Caco-2 (cell line): Measurements from ENCODE around the gene RAB11FIP4. TPM values are rescaled to one million over a fixed set of nuclear protein-coding genes. Genes with fewer than 3 reads are reported as not detected.

Experiments used
- BruUV-seq: library from RNA; stranded (reverse); fragments of 400-500 nt; replicated peaks from 2 replicates; lab custom pipeline; 2021; lab: Mats Ljungman, UMichigan
- CTCF ChIA-PET: fragments of 300-600 bp; sonication (Branson Sonifier 250); formaldehyde crosslinking; loops from one replicate; lab custom pipeline; 2022; ENCODE audit warnings: antibody characterized with exemption; lab: Charles Lee
- POLR2A ChIA-PET: fragments of 300-600 bp; sonication (Branson Sonifier 250); formaldehyde crosslinking; loops from one replicate; lab custom pipeline; 2022; ENCODE audit warnings: antibody characterized with exemption; lab: Charles Lee
- DNase-seq, 2 experiments: peaks; one replicate each; pipeline versions ENCODE4 v3.0.0 to v3.0.0-alpha.2; 2020 to 2022
- H3K27me3 ChIP-seq: replicated peaks from 2 replicates; pipeline ENCODE4 v1.6.0; 2011; ENCODE audit warnings: low read length; ENCODE audit not compliant: control insufficient read depth, insufficient read depth
- H3K36me3 ChIP-seq: 2 replicates; pipeline ENCODE4 v1.5.1; 2011; ENCODE audit warnings: low read length; ENCODE audit not compliant: control insufficient read depth, insufficient read depth
- H3K4me1 ChIP-seq: fragments of 250-450 bp; sonication (Bioruptor Pico); 2 replicates; pipeline ENCODE4 v1.5.1; 2020; ENCODE audit warnings: mild to moderate bottlenecking
- H3K4me3 ChIP-seq: 2 replicates; pipeline ENCODE4 v1.5.1; 2011; ENCODE audit warnings: low read depth, mild to moderate bottlenecking, control low read depth, low read length
- H3K9me3 ChIP-seq: fragments of 250-450 bp; sonication (Bioruptor Pico); 2 replicates; pipeline ENCODE4 v1.5.1; 2020; ENCODE audit warnings: mild to moderate bottlenecking, moderate library complexity
- H3K27ac Mint-ChIP-seq: one replicate; pipeline ENCODE4 v1.8.0; 2022; ENCODE audit warnings: mixed read lengths; ENCODE audit not compliant: unreplicated experiment
- H3K27me3 Mint-ChIP-seq: one replicate; pipeline ENCODE4 v1.8.0; 2022; ENCODE audit warnings: mixed read lengths; ENCODE audit not compliant: insufficient read depth, unreplicated experiment
- H3K36me3 Mint-ChIP-seq: one replicate; pipeline ENCODE4 v1.8.0; 2022; ENCODE audit warnings: mild to moderate bottlenecking, mixed read lengths; ENCODE audit not compliant: insufficient read depth, unreplicated experiment
- H3K4me1 Mint-ChIP-seq: one replicate; pipeline ENCODE4 v1.8.0; 2022; ENCODE audit warnings: low read depth, mixed read lengths; ENCODE audit not compliant: unreplicated experiment
- H3K4me3 Mint-ChIP-seq: one replicate; pipeline ENCODE4 v1.8.0; 2022; ENCODE audit warnings: mild to moderate bottlenecking, moderate library complexity, mixed read lengths; ENCODE audit not compliant: unreplicated experiment
- H3K9me3 Mint-ChIP-seq: one replicate; pipeline ENCODE4 v1.8.0; 2022; ENCODE audit warnings: mixed read lengths; ENCODE audit not compliant: unreplicated experiment
- CTCF ChIP-seq, 2 experiments: fragments of 200-600 bp in 1 of 2; IDR thresholded peaks; 1 replicate in 1 of 2; 2 replicates in 1 of 2; pipeline versions ENCODE4 v1.5.1 to v1.8.0; 2011 to 2022; ENCODE audit warnings: antibody characterized with exemption in 1 of 2, control low read depth in 1 of 2, inconsistent platforms in 1 of 2, low read depth in 1 of 2, low read length in 1 of 2, mild to moderate bottlenecking in 1 of 2, moderate library complexity in 1 of 2; ENCODE audit not compliant: insufficient read depth in 1 of 2, severe bottlenecking in 1 of 2, unreplicated experiment in 1 of 2
- intact Hi-C: fragments of 100-400 bp; cut with micrococcal nuclease; formaldehyde crosslinking; loops from one replicate; pipeline ENCODE4 v1.10.0; 2022; ENCODE audit not compliant: unreplicated experiment
- total RNA-seq: library from RNA; stranded (reverse); gene quantifications from 2 replicates; pipeline ENCODE4 v1.2.3, GENCODE V29; 2022

Gene RAB11FIP4
- total RNA-seq, 1 experiment from 2014 or later = 90.3 TPM

DNA sequence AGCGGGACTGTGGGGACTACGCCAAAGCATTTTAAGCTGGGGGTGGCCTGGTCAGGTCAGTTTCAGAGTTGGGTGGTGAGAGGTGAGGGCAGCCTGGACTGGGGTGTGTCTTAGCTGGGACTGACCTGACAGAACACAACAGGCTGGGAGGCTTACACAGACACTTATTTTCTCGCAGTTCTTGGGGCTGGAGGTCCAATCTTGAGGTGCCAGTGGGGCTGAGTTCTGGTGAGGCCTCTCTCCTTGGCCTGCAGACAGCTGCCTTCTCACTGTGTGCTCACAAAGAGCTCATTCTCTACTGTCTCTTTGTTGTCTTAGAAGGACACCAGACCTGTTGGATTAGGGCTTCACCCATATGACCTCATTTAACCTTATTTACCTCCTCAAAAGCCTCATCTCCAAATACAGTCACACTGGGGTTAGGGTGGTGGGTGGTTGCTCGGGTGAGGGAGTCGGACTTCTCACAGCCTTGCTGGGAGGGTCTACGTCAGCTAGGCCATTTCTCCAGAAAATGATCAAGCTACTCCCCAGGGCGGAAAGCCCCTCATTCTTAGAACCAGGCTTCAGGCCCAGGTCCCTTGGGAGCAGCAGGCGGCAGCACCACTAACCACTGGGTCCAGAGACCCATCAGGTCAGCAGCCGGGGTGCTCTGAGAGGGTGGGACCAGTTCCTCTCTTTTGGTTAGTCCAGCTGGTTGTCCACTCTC, 149.3 kb downstream of the RAB11FIP4 start:
- Mint-ChIP-seq H3K27ac (peak overlapping the region; percentile 58), H3K36me3 (peaks cover 16% of the 10 kb centered on the region), H3K4me1 (peaks cover 13% of the 10 kb centered on the region), H3K9me3 (no peaks in the 10 kb centered on the region), H3K4me3 (no peak overlapping the region), H3K27me3 (no peaks in the 10 kb centered on the region)
- Histone ChIP-seq H3K4me3 (no peak overlapping the region), H3K27me3 (no peaks in the 10 kb centered on the region), H3K9me3 (no peaks in the 10 kb centered on the region), H3K4me1 (no peaks in the 10 kb centered on the region), H3K36me3 (no peaks in the 10 kb centered on the region; the same call in 1 of the 2 replicates)
- CTCF ChIA-PET = interaction anchor here (0.6 kb wide), 1 partner anchor 39 kb away, joined by 4 read pairs; no protein-coding TSS in a partner anchor
- intact Hi-C loops = no loop called here
- TF ChIP-seq CTCF (IDR thresholded peaks at IDR 0.05; ENCODE audit: insufficient read depth in 1 of 2, low read depth in 1 of 2, low read length in 1 of 2, severe bottlenecking in 1 of 2, unreplicated experiment in 1 of 2) = no peak
- BruUV-seq = no TSS peak
- POLR2A ChIA-PET = no interaction called here
- no peak for DNase-seq

DNA sequence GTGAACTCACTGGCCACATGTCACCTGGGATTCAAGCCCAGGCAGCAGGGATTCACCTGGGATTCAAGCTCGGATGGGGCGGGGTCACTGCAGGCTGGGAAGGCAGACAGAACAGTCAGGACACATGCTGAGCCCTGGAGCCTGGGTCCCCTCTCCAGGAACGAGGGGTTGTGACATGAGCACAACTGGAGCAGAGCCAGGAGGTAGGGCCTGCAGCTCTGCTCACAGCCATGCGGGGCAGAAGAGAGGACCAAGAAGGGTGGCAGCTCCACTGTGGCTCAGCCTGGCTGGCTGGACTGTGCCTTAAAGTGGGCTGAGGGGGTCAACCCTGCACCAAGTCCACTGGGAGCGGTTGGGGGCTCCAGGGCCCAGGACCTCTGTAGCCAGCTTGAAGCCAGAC, 150.1 kb downstream of the RAB11FIP4 start:
- Mint-ChIP-seq H3K27me3 (no peaks in the 10 kb centered on the region), H3K27ac (no peak overlapping the region), H3K4me1 (peaks cover 13% of the 10 kb centered on the region), H3K36me3 (peaks cover 16% of the 10 kb centered on the region), H3K4me3 (no peak overlapping the region), H3K9me3 (no peaks in the 10 kb centered on the region)
- CTCF ChIA-PET = no interaction called here
- Histone ChIP-seq H3K36me3 (no peaks in the 10 kb centered on the region; the same call in 1 of the 2 replicates), H3K4me3 (no peak overlapping the region), H3K9me3 (no peaks in the 10 kb centered on the region), H3K4me1 (no peaks in the 10 kb centered on the region), H3K27me3 (no peaks in the 10 kb centered on the region)
- BruUV-seq = no TSS peak
- TF ChIP-seq CTCF (IDR thresholded peaks at IDR 0.05; ENCODE audit: insufficient read depth in 1 of 2, low read depth in 1 of 2, low read length in 1 of 2, severe bottlenecking in 1 of 2, unreplicated experiment in 1 of 2) = peak; percentile 13
- intact Hi-C loops = no loop called here
- POLR2A ChIA-PET = no interaction called here
- no peak for DNase-seq

- CTCF ChIA-PET = no interaction called here
- DNase-seq = no peak
- no peaks in the 10 kb centered on the region for H3K27me3 Mint-ChIP-seq
- no peaks in the 10 kb centered on the region for H3K9me3 Mint-ChIP-seq
- H3K4me3 Mint-ChIP-seq = no peak overlapping the region
- no peaks in the 10 kb centered on the region for H3K27me3 ChIP-seq
- no peaks in the 10 kb centered on the region for H3K9me3 ChIP-seq
- TF ChIP-seq CTCF (IDR thresholded peaks at IDR 0.05; ENCODE audit: insufficient read depth in 1 of 2, low read depth in 1 of 2, low read length in 1 of 2, severe bottlenecking in 1 of 2, unreplicated experiment in 1 of 2) = no peak
- no TSS peak for BruUV-seq
- no peaks in the 10 kb centered on the region for H3K36me3 ChIP-seq
- peaks cover 11% of the 10 kb centered on the region for H3K36me3 Mint-ChIP-seq
- POLR2A ChIA-PET = interaction anchor here (0.5 kb wide), 1 partner anchor 9 kb away, joined by 3 read pairs; no protein-coding TSS in a partner anchor
- H3K4me3 ChIP-seq = no peak overlapping the region
- no peak overlapping the region for H3K27ac Mint-ChIP-seq
- peaks cover 13% of the 10 kb centered on the region for H3K4me1 Mint-ChIP-seq
- intact Hi-C loops = no loop called here
- H3K4me1 ChIP-seq = no peaks in the 10 kb centered on the region
Observed at GRCh38 chr17:31544186-31544585, 152.7 kb downstream of the RAB11FIP4 start.
